GM13976 (cell line): ENCODE data around the gene RHO.

ENCODE experiments used
- DNase-seq: peaks from one replicate; pipeline ENCODE4 v3.0.0; 2012; ENCODE audit warnings: low spot score
- CTCF ChIP-seq: IDR thresholded peaks from 2 replicates; pipeline ENCODE4 v1.5.1; 2012; ENCODE audit warnings: borderline replicate concordance, mild to moderate bottlenecking; ENCODE audit not compliant: insufficient read depth; ENCODE audit errors: extremely low read depth, missing control alignments, control extremely low read depth
- in situ Hi-C: fragments of 300-500 bp; cut with MboI; formaldehyde crosslinking; loops from one replicate; pipeline ENCODE4 v1.12.0; 2022; ENCODE audit warnings: low sequenced_read_pairs, mixed read lengths, inconsistent platforms; ENCODE audit not compliant: unreplicated experiment

Gene RHO

GRCh38 chr3:129530251-129530791 lies 1.9 kb downstream of the RHO start:
- in situ Hi-C loops = no loop called here
- no peak for TF ChIP-seq CTCF
- DNase-seq = no peak

- in situ Hi-C loops = no loop called here
- no peak for DNase-seq
- no peak for TF ChIP-seq CTCF
These were observed 2.4 kb downstream of the RHO start for GRCh38 chr3:129530821-129531220.

- DNase-seq = no peak
- TF ChIP-seq CTCF = no peak
- in situ Hi-C loops = no loop called here
These were observed 3.3 kb downstream of the RHO start for GRCh38 chr3:129531699-129532098.

GRCh38 chr3:129532261-129532660 lies 3.8 kb downstream of the RHO start:
- no peak for DNase-seq
- no peak for TF ChIP-seq CTCF
- in situ Hi-C loops = no loop called here

- TF ChIP-seq CTCF = no peak
- in situ Hi-C loops = no loop called here
- DNase-seq = no peak
These were observed 5.0 kb downstream of the RHO start for GRCh38 chr3:129533406-129533805.

- no peak for TF ChIP-seq CTCF
- in situ Hi-C loops = no loop called here
- DNase-seq = no peak
These were observed 6.1 kb downstream of the RHO start for GRCh38 chr3:129534428-129535027.
